NCI-H526 (cell line): Measurements from ENCODE around the gene TOX4.
"Not testable (repeated sequence)": the region's sequence is repeated elsewhere in the genome, so short reads cannot be mapped to it uniquely, and the experiment has no call there.

ENCODE experiments used
- DNase-seq, 2 experiments: peaks; one replicate each; lab custom pipeline; 2025; lab: John Stamatoyannopoulos, UW

Gene TOX4

GRCh38 chr14:21476925-21477681, at the start of gene TOX4, which contains the start of gene RAB2B:
Gene TOX4 (plus strand): TSS chr14:21477195. CDS start chr14:21477279, 84 bp downstream.
Gene RAB2B (minus strand): TSS chr14:21476959. CDS start chr14:21476872, 87 bp downstream.
- peak; percentile 98 to 99 for DNase-seq

DNA sequence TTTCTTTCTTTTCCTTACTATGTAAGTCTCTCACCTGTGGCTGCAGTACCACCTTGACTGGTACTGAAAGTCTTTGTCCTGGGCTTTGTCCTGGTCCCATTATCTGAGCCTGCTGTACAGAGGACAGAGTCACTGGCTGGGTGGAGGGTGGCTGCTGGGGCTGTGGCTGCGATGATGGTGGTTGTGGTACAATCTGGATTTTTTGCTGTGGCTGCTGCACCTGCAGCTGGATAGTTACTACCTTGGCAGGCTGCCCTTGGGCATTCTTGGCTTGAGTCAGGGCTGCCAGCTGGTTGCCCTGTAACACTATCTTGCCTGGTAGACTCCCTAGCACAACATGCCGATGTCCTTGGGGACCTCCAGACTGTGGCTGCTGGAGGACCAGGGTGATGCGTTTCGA, 48.1 kb upstream of the TOX4 start:
- DNase-seq: no peak

- no peak for DNase-seq
These were observed 45.9 kb upstream of the TOX4 start for GRCh38 chr14:21431126-21431525.

DNA sequence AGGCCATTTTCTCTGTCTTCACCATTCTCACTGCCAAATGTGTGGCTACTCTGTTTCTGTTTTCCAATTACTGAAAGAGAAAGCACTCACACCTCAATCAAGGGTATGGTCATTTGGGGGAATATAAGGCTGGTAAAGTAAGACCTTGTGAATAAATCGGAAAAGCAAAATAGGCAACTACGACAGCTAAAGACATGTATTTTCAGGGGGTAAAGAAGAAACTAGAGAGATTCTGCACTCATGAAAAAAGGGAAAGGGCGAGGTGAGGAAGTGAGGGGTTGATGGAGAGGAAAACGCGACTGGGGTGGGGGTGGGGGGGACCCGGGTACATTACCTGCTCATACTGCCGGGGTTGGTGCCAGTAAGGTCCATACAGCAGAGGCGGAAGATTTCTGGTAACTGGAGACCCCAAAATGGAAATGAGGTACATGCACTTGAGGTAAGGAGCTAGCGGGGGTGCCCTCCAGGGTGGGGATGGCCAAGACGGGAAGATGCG, 40.4 kb upstream of the TOX4 start:
- no peak for DNase-seq

- DNase-seq: peak; percentile 99
These were observed 39.7 kb upstream of the TOX4 start for GRCh38 chr14:21437063-21437901.

DNA sequence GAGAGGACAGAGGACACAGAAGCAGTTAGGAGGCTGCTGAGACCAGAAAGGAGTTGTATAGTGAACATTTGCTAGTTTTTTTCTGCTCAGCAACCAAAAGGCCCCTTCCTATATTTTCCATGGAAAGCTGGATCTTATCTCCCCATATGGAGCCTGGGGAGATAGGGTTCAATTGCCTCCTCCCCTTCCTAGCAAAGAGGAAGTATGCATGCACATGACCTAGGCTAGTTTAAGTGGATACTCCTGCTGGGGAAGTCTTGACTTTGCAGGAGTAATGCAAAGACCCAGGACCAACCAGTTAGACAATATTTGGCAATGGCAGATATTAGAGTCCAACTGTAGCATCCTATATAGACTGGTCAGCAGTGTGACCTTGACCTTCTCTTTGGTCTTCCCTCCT, 36.1 kb upstream of the TOX4 start:
- DNase-seq: no peak

GRCh38 chr14:21442657-21443056, 34.3 kb upstream of the TOX4 start:
- DNase-seq: not testable (repeated sequence)

GRCh38 chr14:21449899-21450216, 27.1 kb upstream of the TOX4 start:
- no peak for DNase-seq

- peak; percentile 36 to 38 for DNase-seq
These were observed 22.0 kb upstream of the TOX4 start for GRCh38 chr14:21454843-21455544.

DNA sequence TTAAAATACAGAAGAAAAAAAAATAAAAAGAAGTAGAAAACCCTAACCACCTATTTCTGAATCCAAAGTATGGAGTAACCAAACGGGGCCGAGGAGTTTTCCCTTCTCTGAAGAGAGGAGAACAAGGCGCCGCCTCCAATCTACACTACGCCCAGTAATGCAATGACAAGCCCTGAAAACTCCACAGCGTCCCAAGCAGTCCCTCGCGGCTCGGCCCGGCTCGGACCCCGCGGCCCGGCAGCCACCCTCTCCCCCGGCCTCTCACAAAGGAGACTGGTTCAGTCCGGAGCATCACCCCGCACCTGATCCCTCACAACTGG, 21.4 kb upstream of the TOX4 start:
- peak in 1 of 2 experiments; percentile 69 for DNase-seq

GRCh38 chr14:21455912-21456667, 20.9 kb upstream of the TOX4 start, which contains the start of gene CHD8:
Gene CHD8 (minus strand): TSS chr14:21456123. CDS start chr14:21431643, 24,480 bp downstream.
- DNase-seq: peak; percentile 99

- DNase-seq: no peak
These were observed 9.4 kb upstream of the TOX4 start for GRCh38 chr14:21467616-21468015.

DNA sequence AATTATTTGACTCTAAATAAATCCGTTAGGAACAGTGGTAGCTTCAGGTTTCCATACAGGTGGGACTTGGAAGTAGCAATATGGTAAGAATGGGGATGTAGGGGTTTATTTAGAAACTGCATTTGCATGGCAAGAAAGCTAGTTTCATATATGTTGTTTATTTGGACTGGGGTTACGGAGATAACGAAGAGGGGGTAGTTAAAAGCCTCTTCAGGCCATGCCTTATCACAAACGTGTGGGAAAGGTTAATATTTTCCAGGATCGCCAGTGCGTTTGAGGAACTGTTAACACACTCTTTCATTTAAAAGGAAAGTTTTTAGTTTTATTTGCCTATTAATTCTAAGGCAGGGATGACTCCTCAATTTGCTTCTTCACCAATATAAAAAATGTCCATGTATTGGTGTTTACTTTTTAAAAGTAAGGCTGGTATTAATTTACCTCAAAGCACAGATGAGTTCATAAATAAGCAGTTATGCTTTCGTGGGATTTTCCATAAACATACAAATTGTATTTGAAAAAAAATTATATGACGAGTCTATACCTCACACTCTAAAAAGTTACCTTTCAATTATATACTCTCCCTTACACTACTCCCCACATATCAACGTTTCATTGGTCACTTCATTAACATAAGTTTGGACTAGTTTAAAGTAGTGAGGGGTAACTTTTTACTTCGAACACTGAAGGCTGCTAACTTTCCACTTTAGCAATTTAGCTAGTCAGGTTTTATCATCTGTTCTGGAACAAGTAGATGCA, 1.1 kb upstream of the TOX4 start:
- no peak for DNase-seq

DNA sequence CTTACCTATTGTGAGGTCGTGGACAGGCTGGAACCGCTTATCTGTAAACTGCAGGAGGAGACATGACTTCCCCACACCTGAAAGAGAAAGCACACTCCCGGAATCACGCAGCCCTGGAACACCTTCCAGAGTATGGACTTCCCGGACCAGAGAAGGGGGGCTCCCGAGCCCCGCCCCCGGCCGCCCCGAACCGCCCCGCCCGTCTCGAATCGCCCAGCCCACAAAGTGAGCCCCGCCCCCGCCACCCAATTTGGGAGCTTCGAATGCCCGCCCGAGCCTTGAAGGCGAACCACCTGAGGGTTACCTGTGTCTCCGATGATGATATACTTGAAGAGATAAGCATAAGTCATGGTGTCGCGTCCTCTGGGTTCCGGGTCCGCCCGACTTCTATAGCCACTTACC, 471 bp upstream of the TOX4 start:
- peak; percentile 87 to 94 for DNase-seq

- DNase-seq: no peak
These were observed 9.7 kb downstream of the TOX4 start for GRCh38 chr14:21486640-21487087.

DNA sequence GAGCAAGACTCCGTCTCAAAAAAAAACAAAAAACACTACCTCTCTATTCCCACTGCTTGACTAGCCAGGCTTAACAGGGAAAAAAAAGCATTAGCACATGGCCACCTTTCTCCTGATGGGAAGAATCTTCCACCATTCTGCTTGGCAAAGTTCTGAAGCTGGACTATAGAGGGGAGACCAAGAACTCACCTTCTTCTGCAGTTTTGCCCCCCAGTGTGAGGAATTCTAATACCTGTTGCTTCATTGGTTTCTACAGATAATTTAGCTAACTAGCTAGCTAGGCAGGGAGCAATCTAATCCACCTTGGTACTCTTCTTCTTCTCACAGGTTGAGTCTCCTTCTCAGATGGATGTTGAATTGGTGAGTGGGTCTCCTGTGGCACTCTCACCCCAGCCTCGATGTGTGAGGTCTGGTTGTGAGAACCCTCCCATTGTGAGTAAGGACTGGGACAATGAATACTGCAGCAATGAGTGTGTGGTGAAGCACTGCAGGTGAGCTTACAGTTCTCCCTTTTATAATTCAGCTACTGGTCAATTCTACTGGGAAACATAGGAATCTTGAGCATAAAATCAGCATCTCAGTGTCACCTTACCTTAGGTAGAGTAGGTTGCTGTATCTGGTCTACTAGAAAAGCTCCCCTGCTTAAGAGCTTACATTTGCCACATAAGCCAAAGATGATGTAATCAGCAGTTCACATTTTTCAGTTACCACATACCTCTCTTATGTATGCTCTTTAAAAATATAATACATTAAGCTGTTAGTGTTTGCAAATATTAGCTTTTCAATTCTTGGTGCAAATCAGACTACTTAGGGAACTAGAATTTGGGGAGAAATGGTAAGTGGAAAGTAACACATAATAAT, 18.1 kb downstream of the TOX4 start:
- DNase-seq: no peak

- DNase-seq: no peak
These were observed 19.5 kb downstream of the TOX4 start for GRCh38 chr14:21496453-21496852.

DNA sequence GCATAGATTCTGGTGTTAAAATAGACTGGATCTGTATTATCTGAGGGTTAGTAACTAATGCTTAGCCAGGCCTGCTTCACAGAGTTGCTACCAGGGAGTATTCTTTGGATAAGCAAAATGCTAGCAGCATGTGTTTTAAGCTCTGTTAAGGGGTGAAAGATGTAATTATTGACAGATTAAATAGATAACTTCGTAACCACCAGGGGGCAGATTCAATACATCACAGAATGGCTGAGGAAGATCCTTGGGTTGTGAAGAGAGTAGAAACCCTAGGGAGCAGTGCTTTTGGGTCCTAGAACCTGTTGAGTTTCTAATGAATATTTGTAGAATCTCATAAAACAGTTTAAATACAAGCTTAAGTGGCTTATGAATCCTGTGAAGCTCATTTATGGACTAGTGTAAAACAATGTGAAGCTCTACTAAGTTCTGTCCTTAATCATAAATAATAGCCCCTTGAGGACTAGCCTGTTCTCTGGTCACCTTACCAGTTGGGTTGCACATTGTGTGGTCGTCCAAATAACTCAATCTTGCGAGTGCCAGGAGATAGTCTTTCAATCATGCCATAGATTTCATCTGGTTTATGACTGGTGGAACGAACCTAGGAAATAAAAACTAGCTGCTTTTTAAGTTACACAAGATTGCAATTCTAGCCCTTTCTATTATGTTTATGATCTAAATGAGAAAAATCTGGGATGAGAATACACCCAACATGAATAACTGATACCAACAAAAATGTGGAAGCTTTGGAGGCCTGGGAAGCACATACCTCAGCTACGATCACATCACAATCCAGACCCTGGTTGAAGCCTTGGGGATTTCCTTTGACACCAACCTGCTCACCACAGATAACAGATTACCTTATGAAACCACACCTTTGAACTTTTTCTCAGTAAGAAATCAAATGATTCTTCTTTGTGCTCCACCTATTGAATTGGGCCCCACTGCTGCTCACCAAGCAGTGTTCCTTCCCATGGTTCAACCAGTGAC, 21.8 kb downstream of the TOX4 start:
- peak; percentile 34 to 80 for DNase-seq

GRCh38 chr14:21501568-21501967, 24.6 kb downstream of the TOX4 start:
- DNase-seq: no peak
